Heart right ventricle (tissue), 16 donors: ENCODE results near the gene SARS1. TPM values are rescaled to one million over a fixed set of nuclear protein-coding genes. Genes with fewer than 3 reads are reported as not detected.

ENCODE experiments used
- ATAC-seq, 8 donors: fragments of 200-7000 bp; cut with Tn5 transposase; one replicate each; pipeline ENCODE4 v1.9.1; 2020; ENCODE audit warnings: mild to moderate bottlenecking in 8 of 8, moderate library complexity in 8 of 8, moderate number of reproducible peaks in 1 of 8
- DNase-seq, 2 donors: peaks; one replicate each; pipeline ENCODE4 v3.0.0-alpha.2; 2020
- H3K27ac ChIP-seq, 10 donors: fragments of 200-600 bp; sonication (generic) in 2 of 10; one replicate each; pipeline versions ENCODE4 v1.5.0 to v1.8.0; 2020 to 2022; ENCODE audit warnings: mild to moderate bottlenecking in 3 of 10
- H3K27me3 ChIP-seq, 7 donors: fragments of 200-600 bp; one replicate each; pipeline ENCODE4 v1.8.0; 2021 to 2022; ENCODE audit warnings: mild to moderate bottlenecking in 2 of 7
- H3K36me3 ChIP-seq, 9 donors: fragments of 200-600 bp; sonication (generic) in 1 of 9; one replicate each; pipeline versions ENCODE4 v1.5.0 to v1.8.0; 2020 to 2022; ENCODE audit warnings: mild to moderate bottlenecking in 2 of 9
- H3K4me1 ChIP-seq, 9 donors: fragments of 200-600 bp; sonication (generic) in 1 of 9; one replicate each; pipeline versions ENCODE4 v1.5.0 to v1.8.0; 2020 to 2022; ENCODE audit warnings: mild to moderate bottlenecking in 4 of 9
- H3K4me3 ChIP-seq, 10 donors: fragments of 200-600 bp; sonication (generic) in 2 of 10; one replicate each; pipeline versions ENCODE4 v1.5.0 to v1.8.0; 2020 to 2022; ENCODE audit warnings: mild to moderate bottlenecking in 7 of 10, moderate library complexity in 2 of 10
- H3K9me3 ChIP-seq, 11 donors: fragments of 200-600 bp in 10 of 11; sonication (generic) in 2 of 11; one replicate each; pipeline versions ENCODE4 v1.5.0 to v1.8.0; 2013 to 2022; ENCODE audit warnings: mild to moderate bottlenecking in 2 of 11, control low read depth in 1 of 11, moderate library complexity in 1 of 11
- WGBS, 2 donors: extraction: QIAGEN DNeasy Blood & Tissue Kit; methylation state at CpG; one replicate each; pipeline ENCODE4 v1.1.7; 2013; ENCODE audit warnings: inconsistent platforms in 1 of 2; 5-methylcytosine and 5-hydroxymethylcytosine counted together
- intact Hi-C, 10 donors: fragments of 100-400 bp; cut with DNase I; formaldehyde crosslinking; loops; one replicate each; pipeline versions ENCODE4 v1.11.1 to v1.14.2; 2022
- polyA plus RNA-seq, 2 donors: library from polyadenylated mRNA; stranded (reverse); fragments of 200-250 nt; gene quantifications; one replicate each; pipeline ENCODE4 v1.2.3, GENCODE V29; 2013
- total RNA-seq, 10 donors: library from RNA; stranded (reverse); fragmentation: NEBNext Ultra II Directional in 3 of 10; extraction: Animal tissue kit (Norgen Biotek cat#: 25700) in 3 of 10; gene quantifications; one replicate each; pipeline versions ENCODE4 v1.2.1 to v1.2.4, GENCODE V29; 2021 to 2023
- TF ChIP-seq, protein P1 (sequence below), 9 donors: fragments of 200-600 bp; sonication (generic) in 2 of 9; IDR thresholded peaks; one replicate each; pipeline versions ENCODE4 v1.5.0 to v1.8.0; 2021 to 2022; ENCODE audit warnings: antibody characterized with exemption in 9 of 9, mild to moderate bottlenecking in 5 of 9, moderate library complexity in 1 of 9
- donor health status: Arrhythmogenic right ventricular cardiomyopathy.
- donor health status: ischemic (EF 13 %, LVEDD 7.1; RV severe dilation, severe dysfunction).
- donor health status: healthy with polysubstance abuse.
- donor health status: DM: no; HTN: yes; CAD: no.
- donor health status: DM: no; HTN: no; CAD: no.
- donor health status: ischemic (EF 25% LVEDD 6.9; RV normal size, moderate dysfunction).
- donor health status: ischemic (EF 25% LVEDD 5.7; RV mildly dilated, moderate dysfunction).
- donor health status: healthy.
- donor health status: DM: yes; HTN: yes; CAD: no.
- donor health status: Ischemic cardiomyopathy.
- donor health status: ischemic (EF 35%, LVEDD 5.7; RV mildly dilated, moderate dysfunction).
- donor health status: nonischemic (EF 11% LVEDD 7.7; RV severe dilation, severe dysfunction).
- donor health status: DM: yes; HTN: yes; CAD: no.
- donor health status: PGD.
- donor health status: ischemic (EF 29% LVEDD 5.4; RV normal size, mild dysfunction).
- donor health status: nonischemic (EF 23%, LVEDD 6.1; RV moderate dilation, normal function).

SARS1 gene
- total and polyA plus RNA-seq, 12 donors: 38.3 to 153 (median 99.2) TPM

- Histone ChIP-seq H3K4me3 (no peak overlapping the region), H3K4me1 (peaks cover 0 to 4% (median 0%) of the 10 kb centered on the region in 9 donors), H3K27ac (no peak overlapping the region), H3K9me3 (no peaks in the 10 kb centered on the region), H3K36me3 (no peaks in the 10 kb centered on the region), H3K27me3 (no peaks in the 10 kb centered on the region)
- TF ChIP-seq, protein P1, sequence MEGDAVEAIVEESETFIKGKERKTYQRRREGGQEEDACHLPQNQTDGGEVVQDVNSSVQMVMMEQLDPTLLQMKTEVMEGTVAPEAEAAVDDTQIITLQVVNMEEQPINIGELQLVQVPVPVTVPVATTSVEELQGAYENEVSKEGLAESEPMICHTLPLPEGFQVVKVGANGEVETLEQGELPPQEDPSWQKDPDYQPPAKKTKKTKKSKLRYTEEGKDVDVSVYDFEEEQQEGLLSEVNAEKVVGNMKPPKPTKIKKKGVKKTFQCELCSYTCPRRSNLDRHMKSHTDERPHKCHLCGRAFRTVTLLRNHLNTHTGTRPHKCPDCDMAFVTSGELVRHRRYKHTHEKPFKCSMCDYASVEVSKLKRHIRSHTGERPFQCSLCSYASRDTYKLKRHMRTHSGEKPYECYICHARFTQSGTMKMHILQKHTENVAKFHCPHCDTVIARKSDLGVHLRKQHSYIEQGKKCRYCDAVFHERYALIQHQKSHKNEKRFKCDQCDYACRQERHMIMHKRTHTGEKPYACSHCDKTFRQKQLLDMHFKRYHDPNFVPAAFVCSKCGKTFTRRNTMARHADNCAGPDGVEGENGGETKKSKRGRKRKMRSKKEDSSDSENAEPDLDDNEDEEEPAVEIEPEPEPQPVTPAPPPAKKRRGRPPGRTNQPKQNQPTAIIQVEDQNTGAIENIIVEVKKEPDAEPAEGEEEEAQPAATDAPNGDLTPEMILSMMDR (IDR thresholded peaks at IDR 0.05): no peak
- WGBS, 2 donors: 68 to 76% methylated on average over 4 of the region's 4 CpGs
- intact Hi-C loops: loop anchor here in 2 of 10 donors (10.0 kb wide), 2 partner anchors 78 to 88 kb away; partner anchors contain the start of gene ELAPOR1 (in 1 of the 2)
- no peak for DNase-seq
- ATAC-seq: no peak
These were observed 21.3 kb upstream of the SARS1 start for GRCh38 chr1:109192433-109192832.

DNA sequence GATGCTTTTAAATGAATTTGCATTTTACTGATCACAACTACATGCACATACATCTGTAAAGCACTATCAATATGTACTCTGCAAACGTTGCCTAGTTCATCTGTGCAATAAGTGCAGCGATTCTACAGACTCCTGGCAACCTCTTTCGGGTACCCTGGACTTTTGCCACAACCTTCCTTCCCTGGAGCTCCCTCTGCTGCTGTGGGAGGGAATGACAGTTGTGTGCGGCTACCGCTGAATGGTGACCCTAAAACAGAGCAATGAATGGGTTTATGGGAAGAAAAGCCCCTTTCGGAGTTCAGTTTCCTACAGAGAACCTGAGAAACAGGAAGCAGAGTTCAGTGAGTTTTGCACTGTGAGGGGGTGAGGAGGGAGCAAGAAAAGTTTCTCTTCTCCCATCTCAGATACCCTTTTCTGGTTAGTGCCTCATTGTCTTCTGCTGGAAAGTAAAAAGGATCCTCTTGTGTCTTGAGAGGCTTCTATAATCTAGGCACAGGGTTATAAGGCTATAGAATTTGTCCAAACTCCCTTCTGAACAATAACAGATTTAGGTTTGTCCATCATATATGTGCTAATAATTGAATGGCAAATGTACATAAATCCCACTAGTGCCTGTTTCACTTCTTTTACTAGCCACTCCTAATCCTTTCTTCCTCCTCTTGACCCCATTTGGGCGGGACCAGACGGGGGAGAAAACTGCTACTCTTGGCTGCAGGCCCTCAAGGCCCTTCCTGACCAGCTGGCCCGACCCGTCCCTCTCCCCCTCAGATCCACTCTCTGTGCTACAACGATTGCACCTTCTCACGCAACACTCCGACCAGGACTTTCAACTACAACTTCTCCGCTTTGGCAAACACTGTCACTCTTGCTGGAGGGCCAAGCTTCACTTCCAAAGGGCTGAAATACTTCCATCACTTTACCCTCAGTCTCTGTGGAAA, 19.8 kb upstream of the SARS1 start:
- no peaks in the 10 kb centered on the region for H3K9me3 ChIP-seq
- 49 to 57% methylated on average over 14 of the region's 14 CpGs for WGBS, 2 donors
- intact Hi-C loops: loop anchor here in 2 of 10 donors (10.0 kb wide), 2 partner anchors 79 to 89 kb away; partner anchors contain the start of gene ELAPOR1 (in 1 of the 2)
- DNase-seq (peak in 1 of 2 donors; percentile 16), ATAC-seq (no peak)
- H3K27me3 ChIP-seq: no peaks in the 10 kb centered on the region
- no peaks in the 10 kb centered on the region for H3K36me3 ChIP-seq
- H3K4me1 ChIP-seq: peaks cover 0 to 18% (median 8%) of the 10 kb centered on the region in 9 donors
- H3K27ac ChIP-seq: no peak overlapping the region
- H3K4me3 ChIP-seq: no peak overlapping the region
- TF ChIP-seq, protein P1 (IDR thresholded peaks at IDR 0.05): peak in 7 of 9 donors; percentile 33 to 67 (median 38)

- H3K9me3 ChIP-seq: no peaks in the 10 kb centered on the region
- TF ChIP-seq, protein P1 (IDR thresholded peaks at IDR 0.05): no peak
- no peaks in the 10 kb centered on the region for H3K36me3 ChIP-seq
- WGBS, 2 donors: 39 to 45% methylated on average over 10 of the region's 10 CpGs
- DNase-seq (peak; percentile 19 to 20), ATAC-seq (peak in 7 of 8 donors; percentile 9 to 90 (median 80))
- H3K4me1 ChIP-seq: peaks cover 0 to 20% (median 8%) of the 10 kb centered on the region in 9 donors
- H3K4me3 ChIP-seq: no peak overlapping the region
- peak overlapping the region in 3 of 10 donors; percentile 36 to 60 (median 51) for H3K27ac ChIP-seq
- no peaks in the 10 kb centered on the region for H3K27me3 ChIP-seq
- intact Hi-C loops: loop anchor here in 2 of 10 donors (10.0 kb wide), 2 partner anchors 83 to 93 kb away; partner anchors contain the start of gene ELAPOR1 (in 1 of the 2)
These were observed 16.3 kb upstream of the SARS1 start for GRCh38 chr1:109197158-109198042.
